Islet precursor cell (in vitro differentiated cells): ENCODE measurements around the gene BCL3.
A peak's percentile ranks its signal among the peaks of the same experiment; 100 is the strongest.
"Not testable (repeated sequence)": the region's sequence is repeated elsewhere in the genome, so short reads cannot be mapped to it uniquely, and the experiment has no call there.

Source experiments
- DNase-seq: peaks from one replicate; pipeline ENCODE4 v3.0.0-alpha.2; 2018

Gene BCL3, protein sequence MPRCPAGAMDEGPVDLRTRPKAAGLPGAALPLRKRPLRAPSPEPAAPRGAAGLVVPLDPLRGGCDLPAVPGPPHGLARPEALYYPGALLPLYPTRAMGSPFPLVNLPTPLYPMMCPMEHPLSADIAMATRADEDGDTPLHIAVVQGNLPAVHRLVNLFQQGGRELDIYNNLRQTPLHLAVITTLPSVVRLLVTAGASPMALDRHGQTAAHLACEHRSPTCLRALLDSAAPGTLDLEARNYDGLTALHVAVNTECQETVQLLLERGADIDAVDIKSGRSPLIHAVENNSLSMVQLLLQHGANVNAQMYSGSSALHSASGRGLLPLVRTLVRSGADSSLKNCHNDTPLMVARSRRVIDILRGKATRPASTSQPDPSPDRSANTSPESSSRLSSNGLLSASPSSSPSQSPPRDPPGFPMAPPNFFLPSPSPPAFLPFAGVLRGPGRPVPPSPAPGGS

DNA sequence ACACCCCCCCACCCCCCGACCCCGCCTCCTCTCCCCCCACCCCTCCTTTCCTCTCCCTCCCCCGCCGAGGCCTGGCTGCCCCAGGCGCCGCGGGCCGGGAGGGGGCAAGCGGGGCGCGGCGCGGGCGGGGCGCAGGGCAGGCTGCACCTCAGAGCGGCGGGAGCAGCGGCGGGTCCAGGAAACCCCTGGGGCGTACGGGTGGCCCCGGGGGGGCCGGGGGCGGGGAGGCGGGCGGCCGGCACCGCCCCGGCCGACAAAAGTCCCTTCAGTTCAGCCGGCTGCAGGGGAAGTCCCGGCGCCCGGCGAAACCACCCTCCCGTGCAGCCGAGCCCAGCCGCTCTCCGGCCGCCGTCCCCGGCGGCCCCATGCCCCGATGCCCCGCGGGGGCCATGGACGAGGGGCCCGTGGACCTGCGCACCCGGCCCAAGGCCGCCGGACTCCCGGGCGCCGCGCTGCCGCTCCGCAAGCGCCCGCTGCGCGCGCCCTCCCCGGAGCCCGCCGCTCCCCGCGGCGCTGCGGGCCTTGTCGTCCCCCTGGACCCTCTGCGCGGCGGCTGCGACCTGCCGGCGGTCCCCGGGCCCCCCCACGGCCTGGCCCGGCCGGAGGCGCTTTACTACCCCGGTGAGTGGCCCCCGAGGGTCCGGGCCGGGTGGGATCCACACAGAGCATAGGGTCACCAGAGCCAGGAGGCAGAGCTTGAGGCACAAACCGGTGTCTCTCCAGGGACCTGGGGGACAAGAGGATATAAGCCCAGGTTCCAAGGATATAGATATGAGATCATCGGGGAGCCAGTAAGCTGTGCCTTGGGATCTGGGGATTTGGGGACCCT is at the start of gene BCL3:
Gene BCL3 (plus strand): TSS at position 283 of the 829 bp plus-strand sequence. CDS start 83 bp downstream, at position 366.
- DNase-seq: no peak

DNA sequence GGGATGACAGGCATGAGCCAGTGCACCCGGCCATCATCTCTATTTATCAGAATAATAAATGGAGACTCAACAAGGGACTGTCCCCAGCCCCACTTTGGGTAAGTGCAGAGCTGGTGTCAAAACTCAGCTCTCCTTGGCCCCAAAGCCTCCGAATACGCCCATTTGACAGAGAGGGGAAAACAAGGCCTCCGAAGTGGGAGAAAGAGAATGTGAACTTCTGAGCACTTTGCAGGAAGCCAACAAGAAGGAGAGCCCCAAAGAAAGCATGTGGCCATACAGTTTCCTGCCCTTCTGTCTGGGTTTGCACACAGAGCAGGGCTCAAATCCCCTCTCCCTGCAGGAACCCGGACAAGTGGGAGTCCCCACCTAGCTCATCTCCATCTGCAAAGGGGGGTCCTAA is 48.0 kb upstream of the BCL3 start:
- no peak for DNase-seq

DNA sequence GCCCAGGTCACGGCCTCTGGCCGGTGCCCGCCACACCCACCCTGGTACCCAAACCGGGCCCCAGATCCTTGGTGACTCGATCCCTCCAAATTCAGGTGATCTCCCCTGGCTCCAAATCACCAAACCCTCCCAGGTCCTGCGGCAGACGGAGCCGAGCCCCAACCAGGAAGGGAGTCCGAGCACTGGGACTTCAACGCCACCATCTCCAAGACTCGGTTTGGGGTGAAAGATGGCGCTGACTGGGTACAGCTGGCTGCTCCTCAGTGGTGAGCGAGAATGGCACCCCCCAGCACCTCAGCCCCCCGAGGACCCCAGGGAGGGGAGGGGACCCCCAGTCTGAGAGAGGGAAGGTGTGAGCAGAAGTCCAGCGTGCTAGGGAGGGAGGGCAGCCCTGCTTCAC is 47.3 kb upstream of the BCL3 start:
- no peak for DNase-seq

DNA sequence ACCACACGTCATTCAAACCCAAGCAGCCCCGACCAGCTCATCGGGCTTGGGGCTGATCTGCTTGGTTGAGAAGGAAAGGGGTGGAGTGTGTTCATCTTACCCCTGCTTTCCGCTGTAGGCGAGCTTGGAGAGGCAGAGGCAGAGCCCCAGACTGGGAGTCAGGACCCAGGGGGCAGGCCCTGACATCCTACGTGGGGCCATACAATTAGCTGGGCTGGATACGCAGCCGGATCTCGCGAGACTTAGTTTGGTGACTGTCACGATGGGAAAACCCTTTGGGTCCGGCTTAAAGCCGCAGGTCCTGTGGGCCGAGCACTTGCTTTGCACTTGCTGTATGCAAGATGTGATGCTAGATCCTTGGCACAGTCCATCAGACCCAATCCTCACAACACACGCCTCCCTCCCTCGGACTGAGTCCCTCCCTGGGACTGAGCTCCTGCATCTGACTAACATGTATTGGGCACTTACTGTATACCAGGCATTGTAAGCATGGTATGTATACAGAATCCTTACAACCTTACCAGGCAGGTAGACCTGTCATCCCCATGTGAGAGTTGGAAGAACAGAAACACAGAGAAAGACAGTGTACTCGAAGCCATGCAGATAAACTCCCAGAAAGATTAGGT is 45.8 kb upstream of the BCL3 start:
- DNase-seq: no peak

DNA sequence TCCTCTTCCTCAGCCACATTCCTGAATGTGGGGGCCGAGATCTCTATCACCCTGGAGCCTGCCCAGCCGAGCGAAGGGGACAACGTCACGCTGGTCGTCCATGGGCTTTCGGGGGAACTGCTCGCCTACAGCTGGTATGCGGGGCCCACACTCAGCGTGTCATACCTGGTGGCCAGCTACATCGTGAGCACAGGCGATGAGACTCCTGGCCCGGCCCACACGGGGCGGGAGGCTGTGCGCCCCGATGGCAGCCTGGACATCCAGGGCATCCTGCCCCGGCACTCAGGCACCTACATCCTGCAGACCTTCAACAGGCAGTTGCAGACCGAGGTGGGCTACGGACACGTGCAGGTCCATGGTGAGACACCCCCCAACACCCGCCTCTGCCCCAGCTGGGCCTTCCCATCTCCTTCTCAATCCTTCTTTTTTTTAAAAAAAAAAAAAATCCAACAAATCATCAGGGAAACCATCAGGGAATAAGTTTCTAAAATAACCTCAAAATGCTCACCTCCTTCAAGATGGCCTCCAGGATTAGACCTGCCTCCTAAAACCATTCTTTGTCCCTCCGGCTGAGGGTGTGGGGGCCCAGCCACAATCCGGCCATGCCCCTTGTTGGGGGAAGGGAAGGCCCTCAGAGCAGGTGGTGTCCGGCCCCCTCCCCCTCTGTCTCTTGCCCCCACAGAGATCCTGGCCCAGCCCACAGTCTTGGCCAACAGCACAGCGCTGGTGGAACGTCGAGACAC is 45.0 kb upstream of the BCL3 start:
- DNase-seq: no peak

DNA sequence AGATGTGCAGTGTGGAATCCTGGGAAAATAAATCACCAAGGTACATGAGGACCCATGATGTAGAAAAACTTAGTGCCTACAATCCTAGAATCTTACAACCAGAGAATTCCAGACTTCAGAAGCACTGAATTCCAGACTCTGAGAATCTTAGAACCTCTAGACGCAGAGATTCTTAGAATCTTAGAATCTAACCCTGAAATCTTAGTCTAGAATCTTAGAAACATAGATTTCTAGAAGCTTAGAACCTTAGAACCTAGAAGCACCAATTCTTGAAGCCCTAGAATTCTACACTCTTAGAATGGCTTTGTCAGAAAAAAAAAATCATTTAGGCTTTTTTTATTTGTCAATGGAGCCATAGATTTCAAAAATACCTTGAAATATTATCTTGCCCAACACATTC is 43.5 kb upstream of the BCL3 start:
- no peak for DNase-seq

DNA sequence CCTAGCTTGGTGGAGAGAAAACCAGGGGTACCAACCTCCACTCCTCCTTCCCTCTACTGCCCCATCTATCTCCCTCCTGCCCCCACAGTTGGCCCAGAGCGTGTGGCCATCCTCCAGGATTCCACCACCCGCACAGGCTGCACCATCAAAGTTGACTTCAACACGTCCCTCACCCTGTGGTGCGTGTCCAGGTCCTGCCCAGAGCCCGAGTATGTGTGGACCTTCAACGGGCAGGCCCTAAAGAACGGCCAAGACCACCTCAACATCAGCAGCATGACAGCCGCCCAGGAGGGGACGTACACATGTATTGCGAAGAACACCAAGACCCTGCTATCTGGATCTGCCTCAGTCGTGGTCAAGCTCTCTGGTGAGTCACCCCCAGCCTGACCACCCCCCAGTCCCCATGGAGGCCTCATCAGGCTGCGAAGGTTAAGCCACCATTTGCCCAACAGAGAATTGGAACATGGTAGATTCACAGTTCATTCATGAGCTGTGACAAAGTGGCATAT is 43.0 kb upstream of the BCL3 start:
- no peak for DNase-seq

DNA sequence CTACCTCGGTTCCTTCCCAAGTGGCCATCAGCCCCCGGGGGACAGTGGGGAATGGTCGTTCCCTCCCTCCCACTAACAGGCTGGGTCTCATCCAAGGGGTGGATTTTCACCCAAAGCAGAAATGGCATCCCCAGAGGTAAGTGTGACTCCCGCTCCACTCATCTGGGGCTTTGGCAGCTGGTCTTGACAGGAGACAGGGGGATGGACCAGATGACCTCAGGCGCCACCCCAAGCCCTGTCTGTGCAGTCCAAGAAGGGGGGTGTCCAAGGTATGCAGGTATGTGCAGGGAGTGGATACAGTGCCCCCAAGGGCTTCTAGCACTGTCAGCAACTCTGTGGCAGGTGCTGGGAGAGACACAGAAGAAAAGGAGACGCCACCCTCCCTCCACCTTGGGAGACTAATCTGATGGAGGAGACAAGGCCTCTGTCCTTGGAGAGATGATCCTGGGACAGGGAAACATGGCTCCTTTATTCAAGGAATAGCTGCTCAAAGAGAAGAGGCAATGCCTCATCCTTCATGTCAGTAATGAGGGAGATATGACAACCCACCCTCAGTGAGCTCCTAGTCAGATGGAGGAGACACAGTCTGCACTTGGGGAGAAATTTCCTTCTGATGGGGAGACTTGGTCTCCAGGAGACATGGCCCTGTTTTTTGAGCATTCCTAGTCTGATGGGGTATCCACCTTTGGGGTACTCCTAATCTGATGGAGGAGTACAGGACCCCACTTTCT is 41.8 kb upstream of the BCL3 start:
- no peak for DNase-seq

DNA sequence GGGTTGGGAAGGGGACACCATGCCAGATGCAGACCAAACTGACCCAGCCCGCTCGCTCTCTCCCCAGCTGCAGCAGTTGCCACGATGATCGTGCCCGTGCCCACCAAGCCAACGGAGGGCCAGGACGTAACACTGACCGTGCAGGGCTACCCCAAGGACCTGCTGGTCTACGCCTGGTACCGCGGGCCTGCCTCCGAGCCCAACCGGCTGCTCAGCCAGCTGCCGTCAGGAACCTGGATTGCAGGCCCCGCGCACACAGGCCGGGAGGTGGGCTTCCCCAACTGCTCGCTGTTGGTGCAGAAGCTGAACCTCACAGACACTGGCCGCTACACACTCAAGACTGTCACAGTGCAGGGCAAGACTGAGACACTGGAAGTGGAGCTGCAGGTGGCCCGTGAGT is 40.7 kb upstream of the BCL3 start:
- no peak for DNase-seq

DNA sequence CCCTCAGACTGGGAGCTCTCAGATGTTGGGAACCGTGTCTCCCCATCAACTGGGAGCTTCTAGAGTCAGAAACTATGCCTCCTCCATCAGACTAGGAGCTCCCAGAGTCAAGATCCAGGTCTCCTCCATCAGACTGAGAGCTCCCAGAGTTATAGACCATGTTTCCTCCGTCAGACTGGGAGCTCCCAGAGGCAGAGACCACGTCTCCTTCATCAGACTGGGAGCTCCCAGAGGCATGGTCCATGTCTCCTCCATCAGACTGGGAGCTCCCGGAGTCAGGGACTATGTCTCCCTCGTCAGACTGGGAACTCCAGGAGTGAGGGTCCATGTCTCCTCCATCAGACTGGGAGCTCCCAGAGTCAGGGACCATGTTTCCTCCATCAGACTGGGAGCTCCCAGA is 39.6 kb upstream of the BCL3 start:
- DNase-seq: no peak

DNA sequence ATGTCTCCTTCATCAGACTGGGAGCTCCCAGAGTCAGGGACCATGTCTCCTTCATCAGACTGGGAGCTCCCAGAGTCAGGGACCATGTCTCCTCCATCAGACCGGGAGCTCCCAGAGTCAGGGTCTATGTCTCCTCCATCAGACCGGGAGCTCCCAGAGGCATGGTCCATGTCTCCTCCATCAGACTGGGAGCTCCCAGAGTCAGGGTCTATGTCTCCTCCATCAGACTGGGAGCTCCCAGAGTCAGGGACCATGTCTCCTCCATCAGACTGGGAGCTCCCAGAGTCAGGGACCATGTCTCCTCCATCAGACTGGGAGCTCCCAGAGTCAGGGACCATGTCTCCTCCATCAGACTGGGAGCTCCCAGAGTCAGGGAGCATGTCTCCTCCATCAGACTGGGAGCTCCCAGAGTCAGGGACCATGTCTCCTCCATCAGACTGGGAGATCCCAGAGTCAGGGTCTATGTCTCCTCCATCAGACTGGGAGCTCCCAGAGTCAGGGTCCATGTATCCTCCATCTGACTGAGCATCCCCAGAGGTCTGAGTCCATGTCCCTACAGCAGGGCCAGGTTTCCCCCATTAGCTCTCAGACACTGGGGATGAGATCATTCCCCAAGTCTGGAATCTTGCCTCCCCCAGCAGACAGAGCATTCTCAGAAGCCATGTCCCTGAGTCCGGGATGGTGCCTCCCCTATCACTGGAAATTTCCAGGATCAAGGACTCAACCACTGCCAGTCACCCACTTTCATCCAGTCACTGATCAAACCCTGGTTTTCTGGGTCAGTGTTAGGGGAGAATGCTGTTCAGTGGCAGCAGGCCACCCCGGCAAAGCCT is 38.9 kb upstream of the BCL3 start:
- not testable (repeated sequence) for DNase-seq

DNA sequence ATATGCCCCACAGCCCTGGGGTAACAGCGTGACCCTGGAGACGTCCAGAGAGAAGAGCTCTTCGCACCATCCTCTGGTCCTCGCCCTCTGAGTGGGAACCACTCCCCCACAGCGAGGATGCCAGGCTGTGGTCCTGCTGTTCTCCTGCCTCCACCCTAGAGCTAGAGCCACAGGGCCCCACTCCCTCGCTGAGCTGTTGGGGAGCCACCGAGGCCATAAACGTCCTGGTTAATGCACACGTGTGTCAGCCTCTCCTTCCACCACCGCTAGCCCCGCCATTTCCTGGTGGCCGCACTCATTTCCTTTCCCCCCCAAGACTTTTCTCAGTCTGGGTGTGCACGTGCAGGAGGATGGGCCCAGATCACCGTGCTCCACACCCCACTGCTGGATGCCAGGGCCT is 38.0 kb upstream of the BCL3 start:
- DNase-seq: no peak

DNA sequence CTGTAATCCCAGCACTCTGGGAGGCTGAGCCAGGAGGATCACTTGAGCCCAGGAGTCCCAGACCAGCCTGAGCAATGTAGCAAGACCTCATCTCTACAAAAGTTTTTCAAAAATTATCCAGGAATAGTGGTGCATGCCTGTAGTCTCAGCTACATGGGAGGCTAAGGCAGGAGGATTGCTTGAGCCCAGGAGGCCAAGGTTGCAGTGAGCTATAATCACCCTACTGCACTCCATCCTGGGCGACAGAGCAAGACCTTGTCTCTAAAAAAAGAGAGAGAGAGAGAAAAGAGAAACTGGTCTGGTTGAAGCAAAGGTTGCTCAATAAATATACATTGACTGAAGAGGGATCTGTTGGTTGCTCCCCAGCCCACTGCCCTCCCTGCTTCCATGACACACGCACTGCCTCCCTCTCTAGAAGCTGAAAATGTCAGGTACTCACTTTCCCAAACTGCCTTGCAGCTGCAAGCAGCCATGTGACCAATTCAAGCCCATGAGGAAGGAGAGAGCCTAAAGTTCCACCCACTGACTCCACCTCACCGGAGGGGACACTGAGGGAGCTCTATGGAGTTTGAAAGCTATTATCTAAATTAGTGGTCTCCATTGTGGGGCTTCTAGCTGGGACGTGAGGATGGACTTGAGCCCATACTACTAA is 35.5 kb upstream of the BCL3 start:
- DNase-seq: no peak

DNA sequence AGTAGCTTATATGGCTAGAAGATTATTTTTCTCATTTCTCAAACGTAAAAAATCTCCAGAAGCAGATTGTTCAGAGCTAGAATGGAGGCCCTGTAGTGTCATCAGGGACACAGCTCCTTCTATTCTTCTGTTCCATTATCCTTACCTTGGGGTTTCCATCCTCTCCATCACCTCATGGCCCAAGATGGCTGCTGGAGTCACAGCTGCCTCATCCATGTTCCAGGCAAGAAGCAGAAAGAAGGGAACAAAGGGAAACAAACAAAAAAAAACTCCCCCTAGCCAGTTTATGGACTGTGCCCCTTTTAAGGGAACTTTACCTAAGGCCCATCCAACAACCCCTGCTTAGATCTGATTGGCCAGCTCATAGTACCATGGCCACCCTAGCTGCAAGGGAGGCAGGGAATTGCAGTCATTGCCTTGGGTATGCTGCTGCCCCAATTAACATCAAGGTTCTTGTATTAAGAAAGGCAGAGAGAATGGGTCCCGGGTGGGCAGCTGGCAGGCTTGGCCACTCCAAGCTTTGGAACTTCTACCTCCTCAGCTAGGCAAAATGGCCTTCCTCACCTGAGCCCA is 33.8 kb upstream of the BCL3 start:
- DNase-seq: no peak

DNA sequence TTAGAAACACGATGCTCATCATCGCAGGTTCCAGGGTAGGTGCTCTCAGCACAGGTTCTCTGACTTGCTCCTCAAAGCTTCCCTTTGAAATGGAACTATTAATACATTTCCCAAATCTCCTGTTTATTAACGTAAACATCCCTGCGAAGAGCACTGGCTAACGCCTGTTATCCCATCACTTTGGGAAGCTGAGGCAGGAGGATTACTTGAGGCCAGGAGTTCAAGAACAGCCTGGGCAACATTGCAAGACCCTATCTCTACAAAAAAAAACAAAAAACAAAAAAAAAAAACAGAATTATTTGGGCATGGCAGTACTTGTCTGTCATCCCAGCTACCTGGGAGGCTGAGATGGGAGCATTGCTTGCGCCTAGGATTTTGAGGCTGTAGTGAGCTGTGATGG is 30.9 kb upstream of the BCL3 start:
- DNase-seq: no peak

DNA sequence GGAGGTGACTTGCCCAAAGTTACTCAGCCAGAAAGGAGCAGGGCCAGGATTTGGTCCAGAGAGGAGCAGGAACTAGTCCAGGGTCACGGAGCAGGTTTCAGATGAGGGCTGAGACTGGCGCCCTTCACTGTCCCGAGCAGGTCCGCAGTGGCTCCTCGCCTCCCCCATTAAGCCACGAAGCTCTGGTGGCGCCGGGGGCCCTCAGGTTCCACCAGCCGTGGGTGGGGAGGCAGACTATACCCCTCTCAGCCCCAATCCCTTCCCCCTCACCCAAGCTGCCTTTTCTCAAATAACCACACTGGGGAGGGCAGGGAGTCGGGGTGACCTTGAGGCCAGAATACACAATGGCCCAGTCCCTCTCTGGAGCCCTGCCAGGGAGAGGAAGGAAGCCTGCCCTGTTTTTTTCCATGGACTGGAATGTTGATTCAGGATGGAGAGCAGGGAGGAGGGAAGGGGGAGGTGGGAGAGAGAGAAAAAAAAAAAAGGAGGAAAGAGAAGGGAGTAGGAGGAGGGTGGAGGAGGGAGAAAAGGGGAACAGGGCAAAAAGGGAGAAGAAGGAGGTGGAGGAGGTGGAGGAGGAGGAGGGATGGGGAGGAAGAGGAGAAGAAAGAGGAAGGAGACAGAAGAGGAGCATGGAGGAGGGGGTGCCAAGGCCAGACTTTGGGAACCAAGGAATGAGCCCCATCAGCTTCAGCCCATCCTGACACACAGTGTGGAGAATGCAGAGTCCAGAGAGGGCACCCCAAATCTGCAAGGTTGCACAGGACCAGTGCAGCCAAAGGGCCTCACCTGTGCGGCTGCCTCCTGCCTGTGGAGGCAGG is 29.9 kb upstream of the BCL3 start:
- peak; percentile 82 for DNase-seq

DNA sequence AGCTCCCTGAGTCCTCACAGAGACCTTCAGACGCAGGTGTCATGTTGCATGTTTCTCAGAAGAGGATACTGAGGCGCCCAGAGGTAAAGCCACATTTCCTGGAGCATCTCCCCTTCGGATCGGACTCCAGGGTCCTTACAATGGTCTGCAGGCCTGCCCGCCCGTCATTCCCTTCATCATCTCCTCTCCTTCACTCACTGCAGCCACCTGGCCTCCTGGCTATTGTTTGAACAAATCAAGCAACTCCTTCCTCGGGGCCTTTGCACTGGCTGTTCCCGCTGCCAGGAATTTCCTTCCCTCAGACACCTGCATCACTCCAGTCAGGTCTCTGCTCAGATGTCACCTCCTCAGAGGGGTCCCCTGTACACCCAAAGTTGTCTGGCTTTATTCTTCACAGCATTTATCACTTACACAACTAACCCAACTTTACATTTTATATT is 29.2 kb upstream of the BCL3 start:
- DNase-seq: no peak

DNA sequence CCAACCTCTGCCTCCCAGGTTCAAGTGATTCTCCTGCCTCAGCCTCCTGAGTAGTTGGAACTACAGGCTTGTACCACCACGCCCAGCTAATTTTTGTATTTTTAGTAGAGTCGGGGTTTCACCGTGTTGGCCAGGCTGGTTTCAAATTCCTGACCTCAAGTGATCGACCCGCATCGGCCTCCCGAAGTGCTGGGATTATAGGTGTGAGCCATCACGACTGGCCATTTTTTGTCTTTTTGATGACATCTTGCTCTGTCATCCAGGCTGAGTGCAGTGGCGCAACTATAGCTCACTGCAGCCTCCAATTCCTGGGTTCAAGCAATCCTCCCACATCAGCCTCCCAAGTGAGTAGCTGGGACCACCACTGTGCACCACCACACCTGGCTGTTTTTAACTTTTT is 28.1 kb upstream of the BCL3 start:
- not testable (repeated sequence) for DNase-seq

DNA sequence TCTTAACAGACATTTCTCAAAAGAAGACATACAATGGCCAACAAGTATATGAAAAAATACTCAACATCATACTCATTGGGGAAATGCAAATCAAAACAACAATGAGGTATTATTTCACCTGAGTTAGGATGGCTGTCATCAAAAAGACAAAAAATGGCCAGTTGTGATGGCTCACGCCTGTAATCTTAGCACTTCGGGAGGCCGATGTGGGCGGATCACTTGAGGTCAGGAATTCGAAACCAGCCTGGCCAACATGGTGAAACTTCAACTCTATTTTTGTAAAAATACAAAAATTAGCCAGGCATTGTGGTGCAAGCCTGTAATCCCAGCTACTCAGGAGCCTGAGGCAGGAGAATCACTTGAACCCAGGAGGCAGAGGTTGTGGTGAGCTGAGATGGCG is 27.6 kb upstream of the BCL3 start:
- no peak for DNase-seq
